Liver (tissue), 3 donors: ENCODE results near the gene RPL26.

Experiments
- GABPA ChIP-seq, 2 donors: IDR thresholded peaks in 1 of 2; conservative IDR thresholded peaks in 1 of 2; 2 replicates each; pipeline ENCODE4 v1.6.1; 2016; ENCODE audit warnings: antibody characterized with exemption in 2 of 2, mild to moderate bottlenecking in 1 of 2, moderate library complexity in 1 of 2
- JUND ChIP-seq, 2 donors: IDR thresholded peaks; 2 replicates each; pipeline ENCODE4 v1.6.1; 2016; ENCODE audit warnings: antibody characterized with exemption in 2 of 2
- TF ChIP-seq, protein P1 (sequence below): IDR thresholded peaks from 2 replicates; pipeline ENCODE4 v1.6.1; 2016; ENCODE audit warnings: antibody characterized with exemption
- TF ChIP-seq, protein P2 (sequence below): fragments of 150-350 bp; IDR thresholded peaks from 2 replicates; pipeline ENCODE4 v1.5.1; 2017; ENCODE audit warnings: improper control_type of control experiment, low read depth, low read length; ENCODE audit not compliant: missing input control
- TF ChIP-seq, protein P3 (sequence below): IDR thresholded peaks from 2 replicates; pipeline ENCODE4 v1.6.1; 2016; ENCODE audit warnings: antibody characterized with exemption
- donor health status: healthy.
- donor health status: healthy.

DNA sequence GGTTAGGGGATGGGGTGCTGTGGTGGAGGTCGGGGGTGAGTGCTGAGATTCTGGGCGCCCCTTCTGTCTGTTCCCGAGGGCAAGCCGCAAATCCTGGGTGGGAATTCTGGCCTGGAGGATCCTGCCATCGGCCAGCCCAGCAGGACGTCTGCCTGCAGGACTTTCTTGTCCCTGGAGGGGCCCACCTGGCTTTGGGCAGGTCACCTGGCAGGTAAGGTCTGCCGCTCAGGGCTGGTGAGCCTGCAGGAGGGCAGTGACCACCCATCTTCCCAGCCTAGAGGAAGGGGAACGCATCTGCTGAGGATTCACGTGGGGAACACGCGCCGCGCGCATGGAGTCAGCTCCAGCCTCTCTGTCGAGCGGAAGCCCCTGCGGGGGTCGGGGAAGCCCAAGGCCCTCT, 9.3 kb upstream of the RPL26 start:
- no peak for TF ChIP-seq JUND (IDR thresholded peaks at IDR 0.05)
- TF ChIP-seq, protein P1, sequence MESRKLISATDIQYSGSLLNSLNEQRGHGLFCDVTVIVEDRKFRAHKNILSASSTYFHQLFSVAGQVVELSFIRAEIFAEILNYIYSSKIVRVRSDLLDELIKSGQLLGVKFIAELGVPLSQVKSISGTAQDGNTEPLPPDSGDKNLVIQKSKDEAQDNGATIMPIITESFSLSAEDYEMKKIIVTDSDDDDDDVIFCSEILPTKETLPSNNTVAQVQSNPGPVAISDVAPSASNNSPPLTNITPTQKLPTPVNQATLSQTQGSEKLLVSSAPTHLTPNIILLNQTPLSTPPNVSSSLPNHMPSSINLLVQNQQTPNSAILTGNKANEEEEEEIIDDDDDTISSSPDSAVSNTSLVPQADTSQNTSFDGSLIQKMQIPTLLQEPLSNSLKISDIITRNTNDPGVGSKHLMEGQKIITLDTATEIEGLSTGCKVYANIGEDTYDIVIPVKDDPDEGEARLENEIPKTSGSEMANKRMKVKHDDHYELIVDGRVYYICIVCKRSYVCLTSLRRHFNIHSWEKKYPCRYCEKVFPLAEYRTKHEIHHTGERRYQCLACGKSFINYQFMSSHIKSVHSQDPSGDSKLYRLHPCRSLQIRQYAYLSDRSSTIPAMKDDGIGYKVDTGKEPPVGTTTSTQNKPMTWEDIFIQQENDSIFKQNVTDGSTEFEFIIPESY, result no peak
- TF ChIP-seq, protein P2, sequence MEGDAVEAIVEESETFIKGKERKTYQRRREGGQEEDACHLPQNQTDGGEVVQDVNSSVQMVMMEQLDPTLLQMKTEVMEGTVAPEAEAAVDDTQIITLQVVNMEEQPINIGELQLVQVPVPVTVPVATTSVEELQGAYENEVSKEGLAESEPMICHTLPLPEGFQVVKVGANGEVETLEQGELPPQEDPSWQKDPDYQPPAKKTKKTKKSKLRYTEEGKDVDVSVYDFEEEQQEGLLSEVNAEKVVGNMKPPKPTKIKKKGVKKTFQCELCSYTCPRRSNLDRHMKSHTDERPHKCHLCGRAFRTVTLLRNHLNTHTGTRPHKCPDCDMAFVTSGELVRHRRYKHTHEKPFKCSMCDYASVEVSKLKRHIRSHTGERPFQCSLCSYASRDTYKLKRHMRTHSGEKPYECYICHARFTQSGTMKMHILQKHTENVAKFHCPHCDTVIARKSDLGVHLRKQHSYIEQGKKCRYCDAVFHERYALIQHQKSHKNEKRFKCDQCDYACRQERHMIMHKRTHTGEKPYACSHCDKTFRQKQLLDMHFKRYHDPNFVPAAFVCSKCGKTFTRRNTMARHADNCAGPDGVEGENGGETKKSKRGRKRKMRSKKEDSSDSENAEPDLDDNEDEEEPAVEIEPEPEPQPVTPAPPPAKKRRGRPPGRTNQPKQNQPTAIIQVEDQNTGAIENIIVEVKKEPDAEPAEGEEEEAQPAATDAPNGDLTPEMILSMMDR, result no peak
- TF ChIP-seq GABPA (IDR thresholded peaks at IDR 0.05 in 1 of 2, conservative IDR thresholded peaks at IDR 0.05 in 1 of 2), result no peak
- TF ChIP-seq, protein P3, sequence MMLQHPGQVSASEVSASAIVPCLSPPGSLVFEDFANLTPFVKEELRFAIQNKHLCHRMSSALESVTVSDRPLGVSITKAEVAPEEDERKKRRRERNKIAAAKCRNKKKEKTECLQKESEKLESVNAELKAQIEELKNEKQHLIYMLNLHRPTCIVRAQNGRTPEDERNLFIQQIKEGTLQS, result no peak
